ENCODE measurements around the gene MSL1. TPM values are rescaled to one million over a fixed set of nuclear protein-coding genes. Genes with fewer than 3 reads are reported as not detected.

Gene MSL1
- total RNA-seq (2014; rRNA removed; shearing (Covaris generic)), result 33.2 and 61.3 TPM in 2 replicates

- peak; percentile 73 for DNase-seq (ENCODE audit: low read depth)
Measured at GRCh38 chr17:40121181-40122135, at the start of gene MSL1. TSS of gene MSL1 (plus strand) at chr17:40121971. CDS start at chr17:40122613, 642 bp downstream.

- DNase-seq (ENCODE audit: low read depth), result peak; percentile 83
Measured at GRCh38 chr17:40072040-40072734, 49.6 kb upstream of the MSL1 start.

- no peak for DNase-seq (ENCODE audit: low read depth)
Measured at GRCh38 chr17:40072735-40073346, 48.9 kb upstream of the MSL1 start.

- DNase-seq (ENCODE audit: low read depth), result no peak
Measured at GRCh38 chr17:40073454-40074174, 48.2 kb upstream of the MSL1 start.

GRCh38 chr17:40074175-40074512, 47.6 kb upstream of the MSL1 start:
- no peak for DNase-seq (ENCODE audit: low read depth)

- no peak for DNase-seq (ENCODE audit: low read depth)
Measured at GRCh38 chr17:40074871-40075200, 46.9 kb upstream of the MSL1 start.

GRCh38 chr17:40075201-40075941, 46.4 kb upstream of the MSL1 start:
- DNase-seq (ENCODE audit: low read depth), result peak; percentile 69

- no peak for DNase-seq (ENCODE audit: low read depth)
Measured at GRCh38 chr17:40075942-40076498, 45.8 kb upstream of the MSL1 start.

- DNase-seq (ENCODE audit: low read depth), result no peak
Measured at GRCh38 chr17:40076591-40076990, 45.2 kb upstream of the MSL1 start.

- no peak for DNase-seq (ENCODE audit: low read depth)
Measured at GRCh38 chr17:40079545-40079944, 42.2 kb upstream of the MSL1 start.

GRCh38 chr17:40084477-40084876, 37.3 kb upstream of the MSL1 start:
- no peak for DNase-seq (ENCODE audit: low read depth)

- DNase-seq (ENCODE audit: low read depth), result peak; percentile 37
Measured at GRCh38 chr17:40086150-40087044, 35.4 kb upstream of the MSL1 start.

- DNase-seq (ENCODE audit: low read depth), result no peak
Measured at GRCh38 chr17:40087049-40087794, 34.5 kb upstream of the MSL1 start.

- no peak for DNase-seq (ENCODE audit: low read depth)
Measured at GRCh38 chr17:40087903-40088718, 33.7 kb upstream of the MSL1 start.

- no peak for DNase-seq (ENCODE audit: low read depth)
Measured at GRCh38 chr17:40089077-40089895, 32.5 kb upstream of the MSL1 start.

GRCh38 chr17:40090237-40091119, 31.3 kb upstream of the MSL1 start:
- DNase-seq (ENCODE audit: low read depth), result no peak
